AG10803 (cell line): ENCODE results near the gene MYO10.

Experiments used
- DNase-seq: peaks from one replicate; pipeline ENCODE4 v3.0.0; 2010; ENCODE audit warnings: low read depth
- H3K4me3 ChIP-seq: 2 replicates; pipeline ENCODE4 v1.5.1; 2011; ENCODE audit warnings: mild to moderate bottlenecking, low read length, control low read depth
- CTCF ChIP-seq: conservative IDR thresholded peaks from 2 replicates; pipeline ENCODE4 v1.5.1; 2011; ENCODE audit warnings: mild to moderate bottlenecking, low read length, control low read depth, inconsistent platforms

MYO10 gene

GRCh38 chr5:16943846-16944678, 8.0 kb upstream of the MYO10 start:
- DNase-seq, result no peak
- no peak overlapping the region for H3K4me3 ChIP-seq
- no peak for TF ChIP-seq CTCF

- H3K4me3 ChIP-seq, result no peak overlapping the region
- TF ChIP-seq CTCF, result no peak
Observed at GRCh38 chr5:16937503-16938161, 1.5 kb upstream of the MYO10 start.

GRCh38 chr5:16936989-16937438, 926 bp upstream of the MYO10 start:
- no peak for DNase-seq
- H3K4me3 ChIP-seq, result peak overlapping the region; percentile 84
- TF ChIP-seq CTCF, result no peak

More at GRCh38 chr5:16937503-16938161, 1.5 kb upstream of the MYO10 start:
- no peak for DNase-seq

GRCh38 chr5:16935231-16936149, 598 bp downstream of the MYO10 start:
- no peak for TF ChIP-seq CTCF
- DNase-seq, result no peak
- peak overlapping the region; percentile 87 for H3K4me3 ChIP-seq

- peak overlapping the region; percentile 87 for H3K4me3 ChIP-seq
- TF ChIP-seq CTCF, result no peak
- DNase-seq, result no peak
Observed at GRCh38 chr5:16934677-16935153, 1.4 kb downstream of the MYO10 start.

GRCh38 chr5:16934123-16934522, 2.0 kb downstream of the MYO10 start:
- peak; percentile 68 for DNase-seq
- peak; percentile 99 for TF ChIP-seq CTCF
- peak overlapping the region; percentile 87 for H3K4me3 ChIP-seq
